HG03066 (cell line): ENCODE results near the gene ZBBX.

Experiments used
- ATAC-seq: cut with Tn5 transposase; IDR thresholded peaks from one replicate; pipeline ENCODE4 v1.9.1; 2021; ENCODE audit warnings: low read depth; ENCODE audit not compliant: unreplicated experiment

ZBBX gene

DNA sequence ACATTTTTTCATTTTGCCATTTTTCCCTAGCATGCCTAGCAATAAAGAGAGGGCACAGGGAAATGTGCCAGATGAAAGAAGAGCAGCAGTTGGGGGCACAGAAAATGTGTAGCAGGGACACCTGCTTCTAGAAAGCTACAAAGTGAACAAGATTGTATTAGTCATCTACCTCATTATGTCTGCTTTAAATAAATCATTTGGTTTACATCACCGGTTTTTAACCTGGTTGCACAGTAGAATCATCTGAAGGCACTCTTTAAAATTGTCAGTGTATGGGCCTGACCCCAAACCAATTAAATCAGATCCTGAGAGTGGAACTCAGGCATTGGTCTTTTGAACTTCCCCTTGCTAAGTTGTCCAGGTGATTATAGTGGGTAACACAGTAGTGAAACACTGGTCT, 73.8 kb downstream of the ZBBX start:
- ATAC-seq = no peak

DNA sequence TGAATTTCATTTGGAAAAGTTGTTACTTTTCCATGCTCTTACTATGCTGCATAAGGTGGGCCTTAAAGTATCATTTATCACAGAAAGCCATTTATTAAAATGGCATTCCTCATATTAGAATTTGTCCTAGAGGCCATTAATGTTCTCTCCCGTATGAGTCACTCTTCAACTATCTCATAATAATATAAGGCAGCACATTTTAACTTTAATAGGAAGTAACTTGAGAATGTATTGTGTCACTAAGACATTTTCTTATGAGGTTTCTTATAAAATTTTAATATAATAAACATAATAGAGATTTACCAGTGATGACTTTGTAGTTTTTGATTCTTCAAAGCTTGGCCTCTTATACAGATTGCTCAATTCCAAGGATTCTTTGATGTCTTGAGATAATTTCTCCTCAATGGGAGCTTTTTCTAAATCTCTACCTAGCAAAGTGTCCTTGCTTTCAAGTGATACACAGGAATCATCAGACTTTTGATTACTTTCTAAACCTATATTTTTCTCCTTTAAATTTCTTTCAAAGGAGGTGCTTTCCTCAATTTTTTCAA, 74.7 kb downstream of the ZBBX start:
- no peak for ATAC-seq

DNA sequence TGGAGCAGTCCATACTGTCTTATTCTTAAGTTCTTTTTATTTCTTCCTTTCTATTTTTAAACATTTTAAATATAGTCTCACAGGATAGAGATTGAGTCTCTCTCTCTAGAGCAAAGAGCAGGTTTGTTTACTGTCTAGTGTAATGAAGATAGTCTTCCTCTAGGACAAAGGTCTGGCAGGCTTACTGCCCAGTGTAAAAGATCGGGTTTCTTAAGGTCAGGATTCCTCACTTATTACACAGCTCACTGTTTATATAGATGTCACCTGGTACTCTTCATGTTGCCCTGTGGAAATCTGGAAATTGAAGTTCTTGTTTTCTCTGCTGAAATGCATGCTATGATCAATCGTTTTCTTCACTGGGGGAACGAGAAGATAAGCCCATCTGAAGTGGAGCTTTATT, 76.0 kb downstream of the ZBBX start:
- ATAC-seq = no peak

DNA sequence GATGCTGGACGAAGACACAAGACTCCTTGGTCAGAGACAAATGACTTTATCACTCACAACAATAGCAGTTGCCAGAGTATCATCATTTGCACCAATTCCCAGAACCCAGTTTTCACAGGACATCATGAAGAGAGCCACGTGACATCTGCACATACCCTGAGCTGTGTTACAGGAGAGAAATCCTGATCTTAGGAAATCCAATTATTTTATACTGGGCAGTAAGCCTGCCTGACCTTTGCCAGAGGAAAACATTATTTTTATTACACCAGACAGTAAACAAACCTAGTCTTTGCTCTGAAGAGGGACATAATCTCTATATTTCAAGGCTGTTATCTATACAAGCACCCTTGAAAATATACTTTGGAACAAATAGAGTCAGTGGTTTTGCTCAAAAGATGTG, 77.4 kb downstream of the ZBBX start:
- ATAC-seq = no peak

DNA sequence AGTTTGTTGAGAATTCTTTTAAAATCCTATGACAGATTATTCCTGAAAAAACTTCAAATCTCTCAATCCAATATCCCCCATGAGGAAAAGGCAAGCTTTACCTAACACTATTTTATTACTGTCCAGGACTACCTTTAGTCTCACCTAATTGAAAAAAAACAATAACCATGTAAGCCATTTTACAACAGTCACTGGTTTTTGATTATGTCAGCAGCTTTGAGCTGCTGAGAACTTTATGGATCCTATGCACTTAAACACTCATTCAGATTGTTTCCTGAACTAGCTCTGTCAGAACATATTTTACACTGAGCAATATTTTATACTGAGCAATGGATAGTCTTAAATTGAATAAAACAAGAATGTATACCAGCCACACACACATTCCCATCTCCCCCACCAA, 79.9 kb downstream of the ZBBX start:
- no peak for ATAC-seq

DNA sequence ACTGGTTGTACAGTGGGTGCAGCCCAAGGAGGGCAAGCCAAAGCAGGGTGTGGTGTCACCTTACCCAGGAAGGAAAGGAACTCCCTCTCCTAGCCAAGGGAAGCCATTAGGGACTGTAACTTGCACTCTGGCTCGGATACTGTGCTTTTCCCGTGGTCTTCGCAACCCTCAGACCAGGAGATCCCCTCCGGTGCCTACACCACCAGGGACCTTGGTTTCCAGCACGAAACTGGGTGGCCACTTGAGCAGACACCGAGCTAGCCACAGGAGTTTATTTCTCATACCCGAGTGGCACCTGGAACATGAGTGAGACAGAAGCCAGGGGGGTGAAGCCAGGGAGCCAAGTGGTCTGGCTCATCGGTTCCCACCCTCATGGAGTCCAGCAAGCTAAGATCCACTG, 90.7 kb downstream of the ZBBX start:
- no peak for ATAC-seq

DNA sequence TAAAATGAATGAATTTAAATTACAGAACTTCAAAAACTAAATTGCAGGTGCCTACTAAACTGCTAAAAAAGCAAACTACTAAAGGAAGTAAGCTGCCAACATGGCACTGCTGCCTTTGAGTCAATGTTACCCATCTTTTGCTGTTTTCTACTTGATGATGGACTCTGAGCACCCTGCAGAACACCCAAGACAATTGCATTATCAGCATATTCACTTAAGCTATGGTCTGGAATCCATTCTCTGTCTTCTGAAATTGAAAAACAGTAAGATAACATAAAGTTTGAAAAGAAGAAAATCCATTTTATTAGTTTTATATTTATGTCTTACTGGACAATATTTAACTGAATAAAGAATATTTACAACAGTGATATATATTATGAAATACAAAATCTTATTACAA, 91.4 kb downstream of the ZBBX start:
- no peak for ATAC-seq

DNA sequence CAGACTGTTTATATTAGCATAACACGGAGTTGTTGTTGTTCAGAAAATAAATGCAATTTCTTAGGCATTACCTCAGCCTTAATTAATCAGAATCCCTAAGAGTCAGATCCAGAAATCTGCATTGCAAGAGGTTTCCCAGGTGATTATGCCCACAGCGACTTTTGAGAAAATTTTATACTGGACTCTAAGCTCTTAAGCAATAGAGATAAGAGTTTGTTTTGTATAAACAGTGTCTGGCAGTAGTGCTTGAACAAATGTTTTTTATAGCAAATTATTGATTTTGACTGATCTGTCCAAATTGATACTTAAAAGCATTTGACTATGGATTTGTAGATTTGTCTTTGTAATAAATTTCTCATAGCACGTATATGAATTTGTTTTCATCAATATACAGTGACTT, 92.8 kb downstream of the ZBBX start:
- no peak for ATAC-seq

DNA sequence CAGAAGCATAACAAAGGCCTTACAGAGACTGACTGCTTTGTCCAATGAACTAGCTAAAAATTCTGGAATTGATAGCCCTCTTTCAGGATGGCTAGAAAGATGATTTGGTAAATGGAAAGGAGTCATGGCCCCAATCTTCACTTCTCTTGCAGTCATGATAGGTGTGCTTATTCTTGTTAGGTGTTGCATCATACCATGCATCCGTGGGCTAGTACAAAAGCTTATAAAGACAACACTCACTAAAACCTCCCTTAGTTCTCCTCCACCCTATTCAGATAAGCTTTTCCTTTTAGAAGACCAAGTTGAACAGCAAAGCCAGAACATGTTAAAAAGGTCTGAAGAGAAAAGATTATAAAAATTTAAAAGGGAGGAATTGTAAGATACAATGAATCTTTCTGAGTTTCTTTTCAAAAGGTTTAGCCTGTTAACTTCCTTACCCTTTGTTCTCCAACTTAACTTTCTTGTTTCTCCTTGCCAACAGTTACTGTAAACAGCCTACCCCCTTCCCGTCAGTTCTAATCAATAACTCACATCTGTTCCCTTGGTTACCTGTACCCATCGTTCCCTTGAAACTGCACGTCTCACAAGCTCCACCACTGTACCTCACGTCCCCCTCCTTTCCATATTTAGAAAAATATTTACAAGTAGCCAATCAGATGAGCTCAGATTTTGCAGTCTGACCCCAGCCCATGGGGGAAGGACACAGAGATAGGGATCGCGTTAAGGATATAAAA, 105.8 kb downstream of the ZBBX start:
- ATAC-seq = no peak

DNA sequence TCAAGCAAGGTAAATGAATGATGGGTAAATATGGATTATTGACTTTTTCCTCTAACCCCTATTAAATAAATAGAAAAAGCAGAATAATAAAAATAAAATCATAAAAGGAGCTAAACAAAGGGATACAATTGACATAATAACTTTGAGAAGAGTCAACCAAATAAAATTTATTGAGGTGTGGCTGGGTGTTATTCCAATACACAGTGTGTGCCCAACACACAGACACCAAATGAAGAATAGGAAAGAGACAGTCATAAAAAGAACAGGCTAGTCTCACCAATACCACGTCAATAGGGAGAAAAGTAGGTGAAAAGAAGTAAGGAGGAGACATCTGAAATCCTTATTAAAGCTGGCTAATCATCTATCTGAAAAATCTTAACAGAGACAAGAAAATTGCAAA, 127.1 kb downstream of the ZBBX start:
- ATAC-seq = no peak

DNA sequence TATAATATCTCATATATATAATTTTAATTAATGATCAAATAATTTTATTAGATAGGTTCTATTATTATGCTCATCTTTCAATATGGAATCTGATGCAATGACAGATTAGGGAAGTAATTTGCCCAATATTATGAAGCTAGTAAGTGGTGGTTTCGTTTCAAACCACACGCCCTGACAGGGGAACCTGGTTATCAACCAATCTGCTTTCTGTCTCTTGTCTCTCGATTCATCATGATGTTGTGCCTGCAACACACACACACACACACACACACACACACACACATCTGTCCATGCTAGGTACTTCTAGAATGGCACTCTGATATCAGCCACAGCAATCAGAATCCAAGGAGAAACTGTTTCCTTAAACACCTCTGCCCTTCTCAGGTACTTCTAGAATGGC, 128.4 kb downstream of the ZBBX start:
- ATAC-seq = no peak

DNA sequence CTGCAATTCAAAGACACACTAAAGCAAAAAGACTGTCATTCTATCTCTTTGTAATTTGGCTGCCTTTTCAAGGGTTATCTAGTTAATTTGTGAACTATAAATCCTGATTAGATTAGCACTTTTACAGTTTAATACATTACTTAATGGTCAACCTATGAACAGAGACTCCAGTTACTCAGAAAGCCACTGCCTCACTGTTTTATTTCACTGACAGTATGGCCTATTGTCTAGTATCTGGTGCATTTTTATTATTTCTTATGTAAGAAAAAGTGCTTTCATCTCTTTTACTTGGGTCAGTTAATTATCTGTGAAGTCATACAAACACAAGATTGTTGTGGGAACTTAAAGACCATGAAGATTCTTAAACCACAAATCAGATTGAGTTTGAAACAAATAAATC, 133.8 kb downstream of the ZBBX start:
- no peak for ATAC-seq

DNA sequence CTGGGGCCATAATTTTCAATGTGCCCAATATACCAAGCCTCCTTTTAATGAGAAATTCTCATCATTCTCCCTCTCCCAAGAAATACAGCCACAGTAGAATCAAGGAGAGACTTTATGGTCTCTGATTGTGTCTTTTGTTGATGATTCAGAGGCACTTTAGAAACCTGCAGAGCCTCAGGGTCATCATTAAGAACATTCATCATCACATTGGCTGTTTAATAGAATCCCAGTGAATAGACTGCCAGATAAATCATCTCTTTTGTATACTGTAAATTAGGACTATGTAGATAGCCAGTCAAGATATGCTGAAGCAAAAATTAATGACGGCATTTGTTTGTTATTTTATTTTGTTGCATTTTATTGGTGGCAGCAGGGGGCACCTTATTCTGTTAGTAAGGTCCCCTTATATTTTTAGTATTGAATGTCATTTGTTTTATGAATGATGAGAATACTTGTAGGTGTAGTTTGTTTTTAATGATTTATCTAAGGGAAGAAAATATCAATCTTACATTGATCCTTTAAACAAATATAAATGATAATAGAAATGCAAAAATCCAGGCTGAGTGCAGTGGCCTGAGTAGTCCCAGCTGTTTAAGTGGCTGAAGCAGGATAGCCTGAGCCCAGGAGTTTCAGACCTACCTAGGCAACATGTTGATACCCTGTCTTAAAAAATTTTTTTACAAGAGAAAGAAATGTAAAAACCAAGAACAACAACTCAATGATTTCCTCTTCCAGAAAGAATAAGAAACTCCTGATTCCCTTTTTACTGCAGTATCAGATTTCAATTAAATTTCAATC, 138.8 kb downstream of the ZBBX start:
- no peak for ATAC-seq

DNA sequence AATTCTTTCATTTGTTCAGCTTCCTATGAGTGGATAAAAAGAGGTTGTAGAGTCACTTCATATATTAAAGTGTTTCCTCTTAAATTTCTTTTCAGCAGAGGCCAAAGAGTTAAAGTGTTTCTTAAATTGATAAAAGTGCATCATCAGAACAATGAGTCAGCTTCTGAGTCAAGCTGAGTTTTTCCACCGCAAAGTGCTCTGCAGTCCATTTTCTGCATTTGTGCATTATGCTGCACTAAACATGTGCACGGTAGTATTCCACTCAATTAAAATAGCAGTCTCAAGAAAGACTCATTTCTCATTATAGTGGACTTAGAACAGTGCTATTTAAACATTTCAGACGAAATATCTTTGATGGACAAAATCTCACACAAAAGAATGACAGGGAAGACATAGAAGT, 152.0 kb downstream of the ZBBX start:
- ATAC-seq = no peak

DNA sequence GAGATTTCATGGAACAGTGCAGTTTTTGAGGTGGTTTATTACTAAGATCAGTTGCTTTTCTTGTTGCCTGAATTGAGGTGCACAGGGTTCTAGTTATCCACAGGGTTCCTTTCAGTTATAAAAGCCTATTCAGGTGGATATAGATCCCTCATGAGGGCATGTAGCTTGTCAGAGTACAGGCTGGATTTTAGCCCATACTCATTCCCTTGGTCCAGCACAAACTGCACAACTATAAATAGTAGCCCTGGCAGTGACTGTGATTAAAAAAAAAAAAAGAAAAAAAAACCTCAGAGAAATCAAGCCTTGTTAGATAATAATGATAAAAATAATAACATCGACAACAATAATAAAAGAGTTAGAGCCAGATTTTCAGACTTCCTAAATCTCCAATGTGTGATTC, 154.3 kb downstream of the ZBBX start:
- no peak for ATAC-seq

DNA sequence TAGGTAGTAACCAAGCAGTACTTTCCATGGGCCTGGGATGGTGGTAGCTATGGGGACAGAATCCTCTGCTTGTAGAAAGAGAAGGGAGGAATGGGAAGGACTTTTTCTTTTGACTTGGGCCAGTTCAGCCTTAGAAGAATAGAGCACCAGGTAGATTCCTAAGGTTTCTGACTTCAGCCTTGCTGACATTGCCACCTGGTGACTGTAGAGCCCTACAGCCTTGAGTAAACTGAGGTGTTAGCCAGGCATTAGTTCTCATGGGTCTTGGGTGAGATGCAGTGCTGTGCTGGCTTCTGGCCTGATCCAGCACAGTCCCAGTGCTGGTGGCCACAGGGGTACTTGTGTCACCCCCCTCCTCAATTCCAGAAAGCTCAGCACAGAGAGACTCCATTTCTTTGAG, 171.1 kb downstream of the ZBBX start:
- ATAC-seq = no peak

DNA sequence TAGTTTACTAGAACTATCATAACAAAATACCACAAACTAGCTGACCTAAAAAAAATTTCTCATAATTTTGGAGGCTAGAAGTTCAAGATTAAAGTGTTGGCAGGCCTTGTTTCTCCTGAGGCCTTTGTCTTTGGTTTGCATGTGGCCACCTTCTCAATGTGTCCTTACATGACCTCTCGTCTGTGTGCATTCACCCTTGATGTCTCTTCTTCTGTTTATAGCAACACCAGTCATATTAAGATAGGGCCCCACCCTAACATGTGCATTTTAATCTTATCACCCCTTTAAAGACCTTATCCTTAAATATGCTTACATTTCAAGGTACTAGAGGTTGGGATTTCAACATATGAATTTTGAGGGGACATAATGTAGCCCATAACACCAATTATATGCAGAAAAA, 177.0 kb downstream of the ZBBX start:
- no peak for ATAC-seq

DNA sequence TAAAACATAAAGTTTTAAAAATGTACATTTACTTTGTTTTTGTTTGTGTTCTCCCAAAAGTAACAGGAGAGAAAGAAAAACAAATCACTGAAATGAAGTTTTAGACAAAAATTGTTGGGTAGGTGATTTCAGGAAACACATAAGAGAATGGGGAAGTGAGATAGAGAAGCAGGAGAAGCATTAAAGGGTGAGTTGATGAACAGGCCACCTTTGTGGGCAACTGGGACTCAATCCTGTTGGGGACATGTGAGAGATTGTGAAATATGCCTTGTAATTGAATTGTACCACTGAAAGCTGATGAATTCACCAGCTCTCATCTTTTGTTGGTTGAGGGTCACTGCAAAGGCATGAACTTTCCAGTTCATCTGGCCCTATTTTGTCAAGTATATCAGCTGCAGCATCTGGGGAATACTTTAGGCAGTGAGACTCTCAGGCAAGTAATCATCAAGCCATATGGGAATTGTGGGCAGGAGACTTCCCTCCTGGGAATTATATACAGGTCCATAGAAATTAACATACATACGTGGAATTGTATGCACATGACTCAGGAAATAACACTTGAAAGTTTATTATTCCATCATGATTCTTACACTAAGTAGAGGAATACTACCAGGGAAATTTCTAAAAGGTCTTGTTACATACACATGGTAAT, 181.0 kb downstream of the ZBBX start:
- no peak for ATAC-seq
